Nephron progenitor cell (in vitro differentiated cells): Measurements from ENCODE around the gene ATP5F1D.
A peak's percentile ranks its signal among the peaks of the same experiment; 100 is the strongest.

ENCODE experiments used
- DNase-seq: peaks from one replicate; pipeline ENCODE4 v3.0.0; 2021
- H3K27ac Mint-ChIP-seq: 2 replicates; pipeline ENCODE4 v1.8.0; 2021; ENCODE audit warnings: mild to moderate bottlenecking, moderate library complexity, mixed read lengths
- H3K27me3 Mint-ChIP-seq: 2 replicates; pipeline ENCODE4 v1.8.0; 2021; ENCODE audit warnings: mild to moderate bottlenecking, low read depth, mixed read lengths; ENCODE audit not compliant: poor library complexity
- H3K36me3 Mint-ChIP-seq: 2 replicates; pipeline ENCODE4 v1.8.0; 2021; ENCODE audit warnings: low read depth, mixed read lengths
- H3K4me1 Mint-ChIP-seq: 2 replicates; pipeline ENCODE4 v1.8.0; 2021; ENCODE audit warnings: mixed read lengths
- H3K4me3 Mint-ChIP-seq: 2 replicates; pipeline ENCODE4 v1.8.0; 2021; ENCODE audit warnings: mild to moderate bottlenecking, moderate library complexity, mixed read lengths
- H3K9me3 Mint-ChIP-seq: 2 replicates; pipeline ENCODE4 v1.8.0; 2021; ENCODE audit warnings: mild to moderate bottlenecking, moderate library complexity, mixed read lengths
- CTCF ChIP-seq: fragments of 200-600 bp; sonication (generic); IDR thresholded peaks from 2 replicates; pipeline ENCODE4 v1.5.0; 2021; ENCODE audit warnings: antibody characterized with exemption

Gene ATP5F1D

GRCh38 chr19:1235625-1236538 lies 5.7 kb upstream of the ATP5F1D start:
- Mint-ChIP-seq H3K4me3 (peak overlapping the region; percentile 62), H3K9me3 (no peaks in the 10 kb centered on the region), H3K4me1 (peaks cover 29% of the 10 kb centered on the region), H3K27me3 (no peaks in the 10 kb centered on the region), H3K36me3 (no peaks in the 10 kb centered on the region), H3K27ac (no peak overlapping the region)
- DNase-seq: no peak
- no peak for TF ChIP-seq CTCF

GRCh38 chr19:1236576-1236975 lies 5.0 kb upstream of the ATP5F1D start:
- no peaks in the 10 kb centered on the region for H3K36me3 Mint-ChIP-seq
- no peaks in the 10 kb centered on the region for H3K27me3 Mint-ChIP-seq
- no peaks in the 10 kb centered on the region for H3K9me3 Mint-ChIP-seq
- no peak overlapping the region for H3K27ac Mint-ChIP-seq
- DNase-seq: peak; percentile 54
- H3K4me1 Mint-ChIP-seq: peaks cover 30% of the 10 kb centered on the region
- TF ChIP-seq CTCF: no peak
- H3K4me3 Mint-ChIP-seq: peak overlapping the region; percentile 62

GRCh38 chr19:1237027-1237659 lies 4.4 kb upstream of the ATP5F1D start:
- Mint-ChIP-seq H3K4me3 (peak overlapping the region; percentile 75), H3K36me3 (no peaks in the 10 kb centered on the region), H3K9me3 (no peaks in the 10 kb centered on the region), H3K27ac (no peak overlapping the region), H3K4me1 (peaks cover 26% of the 10 kb centered on the region), H3K27me3 (no peaks in the 10 kb centered on the region)
- peak; percentile 45 for DNase-seq
- TF ChIP-seq CTCF: no peak

- Mint-ChIP-seq H3K4me1 (peaks cover 21% of the 10 kb centered on the region), H3K4me3 (peak within 1 kb of the TSS; percentile 82), H3K9me3 (no peaks in the 10 kb centered on the region), H3K36me3 (no peaks in the 10 kb centered on the region), H3K27me3 (no peaks in the 10 kb centered on the region), H3K27ac (peak within 1 kb of the TSS; percentile 90)
- no peak for TF ChIP-seq CTCF
- DNase-seq: peak; percentile 80
Observed at GRCh38 chr19:1237754-1238368, 3.7 kb upstream of the ATP5F1D start, which contains the start of gene CBARP. Gene CBARP, minus strand, starts transcription at chr19:1238005. Its CDS starts 1,905 bp downstream, at chr19:1236100.

- no peak for DNase-seq
- H3K27ac Mint-ChIP-seq: peak overlapping the region; percentile 90
- TF ChIP-seq CTCF: no peak
Observed at GRCh38 chr19:1238369-1239303, 2.9 kb upstream of the ATP5F1D start.

More at GRCh38 chr19:1238369-1239303, 2.9 kb upstream of the ATP5F1D start:
- no peaks in the 10 kb centered on the region for H3K27me3 Mint-ChIP-seq
- H3K9me3 Mint-ChIP-seq: no peaks in the 10 kb centered on the region
- no peaks in the 10 kb centered on the region for H3K36me3 Mint-ChIP-seq
- H3K4me3 Mint-ChIP-seq: peak overlapping the region; percentile 82
- peaks cover 28% of the 10 kb centered on the region for H3K4me1 Mint-ChIP-seq
